NCI-H2196 (cell line): ENCODE results near the gene KIF7.

Source experiments
- DNase-seq: peaks from one replicate; lab custom pipeline; 2025; ENCODE audit not compliant: unreplicated experiment; lab: John Stamatoyannopoulos, UW

KIF7 gene

DNA sequence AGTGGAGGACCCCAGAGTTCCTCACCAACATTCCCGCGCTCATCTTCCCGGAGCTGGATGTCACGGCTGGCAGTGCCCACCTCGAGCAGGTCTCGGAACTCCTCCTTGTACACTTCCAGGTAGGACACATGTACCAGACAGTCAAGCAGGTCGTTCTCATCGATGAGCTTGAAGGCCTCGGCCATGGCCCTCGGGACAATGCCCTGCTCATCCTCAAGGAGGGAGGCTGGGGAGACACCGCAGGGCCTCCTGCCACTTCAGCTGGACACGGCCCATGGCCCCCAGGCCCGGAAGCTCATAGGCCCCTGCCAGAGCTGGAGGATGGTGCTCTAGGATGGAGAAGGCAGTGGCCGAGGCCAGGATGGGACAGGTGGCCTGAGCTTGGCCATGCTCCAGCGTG is 5.6 kb downstream of the KIF7 start:
- DNase-seq, result no peak

DNA sequence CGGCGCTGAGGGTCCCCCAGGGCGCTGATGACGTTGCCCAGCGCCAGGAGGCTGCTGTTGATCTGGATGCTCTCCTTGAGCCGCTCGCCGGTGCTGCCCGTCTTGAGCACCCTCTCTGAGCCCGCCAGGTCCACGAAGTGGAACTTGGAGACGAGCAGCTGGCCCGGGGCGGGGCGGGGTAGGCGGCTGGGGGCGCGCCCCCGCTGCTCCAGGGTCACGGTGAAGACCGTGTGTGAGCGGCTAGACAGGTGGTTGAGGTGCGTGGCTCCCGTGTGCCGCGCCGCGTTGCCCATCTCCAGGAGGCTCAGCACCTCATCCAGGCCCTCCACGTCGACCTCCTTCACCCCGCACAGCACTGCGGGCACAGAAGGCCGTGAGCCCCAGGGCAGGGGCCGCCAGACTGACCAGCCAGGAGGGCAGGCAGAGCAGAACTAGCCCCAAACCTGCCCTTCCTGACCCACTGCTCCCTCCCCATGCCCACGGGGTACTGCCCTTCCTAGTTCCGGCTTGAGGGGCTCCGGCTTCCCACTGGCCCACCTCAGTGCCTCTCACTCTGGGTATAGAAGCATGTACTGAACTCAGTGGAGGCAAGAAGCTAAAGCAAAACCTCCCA is 6.1 kb downstream of the KIF7 start:
- no peak for DNase-seq

- DNase-seq, result no peak
Measured at GRCh38 chr15:89648106-89649012, 6.9 kb downstream of the KIF7 start.

GRCh38 chr15:89647191-89647851 is 7.9 kb downstream of the KIF7 start:
- no peak for DNase-seq

- no peak for DNase-seq
Measured at GRCh38 chr15:89646416-89647141, 8.7 kb downstream of the KIF7 start.

GRCh38 chr15:89645680-89646079 is 9.6 kb downstream of the KIF7 start:
- no peak for DNase-seq

GRCh38 chr15:89642106-89642505 is 13.2 kb downstream of the KIF7 start:
- no peak for DNase-seq

DNA sequence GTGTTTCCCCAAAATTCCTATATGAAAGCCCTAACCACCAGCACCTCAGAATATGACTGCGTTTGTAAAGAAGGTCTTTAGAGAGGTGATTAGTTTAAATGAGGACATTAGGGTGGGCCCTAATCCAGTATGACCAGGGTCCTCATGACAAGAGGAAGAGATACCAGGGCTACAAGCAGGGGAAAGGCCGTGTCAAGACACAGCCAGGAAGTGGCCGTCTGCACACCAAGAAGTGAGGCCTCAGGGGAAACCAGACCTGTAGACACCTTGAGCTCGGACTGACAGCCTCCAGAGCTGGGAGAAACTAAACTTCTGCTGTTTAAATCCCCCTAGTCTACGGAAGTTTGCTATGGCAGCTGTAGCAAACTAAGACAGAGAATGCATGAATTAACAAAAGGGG is 14.2 kb downstream of the KIF7 start:
- DNase-seq, result no peak

DNA sequence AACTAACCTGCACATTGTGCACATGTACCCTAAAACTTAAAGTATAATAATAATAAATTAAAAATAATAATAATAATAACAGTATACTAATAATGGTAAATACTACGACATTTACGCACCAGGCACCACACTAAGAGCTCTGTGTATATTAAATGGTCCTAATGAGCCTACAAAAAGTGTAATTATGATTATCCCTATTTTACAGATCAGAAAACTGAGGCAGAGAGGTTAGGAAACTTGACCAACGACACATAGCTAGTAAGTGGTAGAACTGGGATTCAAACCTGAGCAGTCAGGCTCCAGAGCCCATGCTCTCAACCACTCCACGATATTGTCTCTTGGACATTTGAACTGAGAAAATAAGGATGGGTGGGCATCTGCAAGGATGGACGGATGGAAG is 15.0 kb downstream of the KIF7 start:
- DNase-seq, result no peak

- no peak for DNase-seq
Measured at GRCh38 chr15:89633585-89633984, 21.7 kb downstream of the KIF7 start.

GRCh38 chr15:89632563-89633430 is 22.5 kb downstream of the KIF7 start:
- no peak for DNase-seq

GRCh38 chr15:89631902-89632264 is 23.4 kb downstream of the KIF7 start:
- DNase-seq, result no peak

DNA sequence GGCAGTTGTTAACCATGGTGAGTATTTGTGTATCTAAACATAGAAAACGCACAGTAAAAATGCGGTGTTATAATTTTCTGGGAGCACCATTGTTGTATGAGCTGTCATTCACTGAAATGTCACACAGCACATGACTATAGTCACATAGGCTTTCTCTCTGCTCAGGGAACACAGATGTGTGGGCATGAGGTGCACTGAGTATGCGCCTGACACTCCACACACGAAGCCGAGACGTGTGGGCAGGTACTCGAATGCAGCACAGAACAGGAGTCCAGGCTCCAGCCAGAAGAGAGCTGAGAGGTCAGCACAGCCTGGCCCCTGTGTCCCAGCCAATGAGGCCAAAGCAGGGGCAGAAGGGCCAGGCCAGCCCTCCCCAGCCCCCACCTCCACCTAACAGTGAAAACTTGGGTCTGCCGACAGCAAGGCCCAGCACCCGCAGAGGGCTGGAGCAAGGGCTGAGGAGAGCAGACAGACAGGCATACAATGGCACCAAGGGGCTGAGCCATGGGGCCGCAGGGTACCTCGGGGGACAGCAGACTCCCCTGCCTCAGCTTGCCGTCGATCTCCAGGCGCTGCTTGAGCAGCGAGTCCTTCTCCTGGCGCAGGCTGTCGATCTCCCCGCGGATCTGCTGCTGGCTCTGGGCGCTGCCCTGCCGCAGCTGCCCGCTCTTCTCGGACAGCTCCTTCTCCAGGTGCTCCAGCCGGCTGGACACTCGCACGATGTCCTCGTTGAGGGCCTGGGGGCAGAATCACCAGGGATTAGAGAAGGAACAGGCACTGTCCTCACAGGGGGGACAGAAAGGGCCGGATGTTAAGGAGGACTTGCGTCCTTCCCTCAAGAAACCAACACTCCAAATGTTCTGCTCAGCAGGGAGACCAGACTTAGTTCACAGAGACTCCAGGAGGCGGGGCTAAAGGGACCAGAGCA is 24.0 kb downstream of the KIF7 start:
- no peak for DNase-seq

GRCh38 chr15:89630260-89630659 is 25.0 kb downstream of the KIF7 start:
- no peak for DNase-seq

DNA sequence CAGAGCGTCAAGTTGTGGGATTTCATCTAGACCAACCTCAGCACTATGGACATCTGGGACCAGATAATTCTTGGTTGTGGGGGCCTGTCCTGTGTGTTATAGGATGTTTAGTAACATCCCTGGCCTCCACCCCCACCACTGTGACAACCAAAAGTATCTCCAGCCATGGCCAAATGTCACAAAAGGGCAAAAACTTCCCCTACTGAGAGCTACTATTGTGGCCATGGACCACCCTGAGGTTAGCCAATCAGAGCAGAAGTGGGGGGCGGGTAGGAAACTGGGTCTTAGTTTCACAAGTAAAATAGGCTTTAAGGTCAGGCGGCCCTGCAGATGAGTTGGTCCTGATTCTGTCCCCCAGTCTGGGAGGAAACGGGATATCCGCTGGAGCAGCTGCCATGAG is 25.4 kb downstream of the KIF7 start:
- no peak for DNase-seq

DNA sequence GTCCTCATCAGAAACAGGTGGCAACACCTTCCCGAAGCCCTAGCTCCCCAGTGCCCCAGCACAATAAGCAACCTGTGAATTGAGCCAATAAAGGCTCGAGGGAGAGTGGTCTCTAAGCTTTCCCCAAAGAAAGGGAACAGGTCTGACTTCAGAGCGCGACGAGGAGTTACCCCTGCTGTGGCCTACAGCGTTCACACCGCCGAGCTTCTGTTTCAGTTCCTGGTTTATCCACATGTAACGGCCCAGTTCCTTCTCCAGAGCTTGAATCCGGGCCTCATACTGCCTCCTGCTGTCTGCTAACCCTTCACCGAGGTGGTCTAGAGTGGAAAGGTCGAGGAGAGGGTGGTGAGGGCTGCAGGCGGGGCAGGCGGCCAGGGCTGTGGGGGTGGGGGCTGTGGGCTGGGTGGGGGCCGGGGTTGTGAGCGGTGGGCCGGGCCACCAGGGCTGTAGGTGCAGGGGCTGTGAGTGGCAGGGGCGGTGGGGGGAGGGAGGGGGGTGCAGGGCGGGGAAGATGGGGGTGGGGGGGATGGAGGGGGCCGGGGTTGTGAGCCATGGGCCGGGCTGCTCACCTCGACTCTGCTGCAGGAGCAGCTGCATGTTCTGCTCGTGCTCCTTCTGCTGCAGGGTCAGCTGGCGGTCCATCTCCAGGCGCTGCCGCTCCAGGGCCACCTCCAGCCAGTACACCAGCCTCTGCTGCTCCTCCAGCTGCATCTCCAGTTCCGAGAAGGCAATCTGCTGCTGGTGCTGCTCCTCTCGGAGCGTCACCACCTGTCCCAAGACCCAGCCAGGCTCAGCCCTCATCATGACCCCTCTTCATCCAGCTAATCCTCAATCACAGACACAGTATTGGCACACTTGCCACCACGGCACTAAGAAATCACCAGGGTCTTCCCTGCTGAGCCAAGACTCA is 26.2 kb downstream of the KIF7 start:
- DNase-seq, result no peak

DNA sequence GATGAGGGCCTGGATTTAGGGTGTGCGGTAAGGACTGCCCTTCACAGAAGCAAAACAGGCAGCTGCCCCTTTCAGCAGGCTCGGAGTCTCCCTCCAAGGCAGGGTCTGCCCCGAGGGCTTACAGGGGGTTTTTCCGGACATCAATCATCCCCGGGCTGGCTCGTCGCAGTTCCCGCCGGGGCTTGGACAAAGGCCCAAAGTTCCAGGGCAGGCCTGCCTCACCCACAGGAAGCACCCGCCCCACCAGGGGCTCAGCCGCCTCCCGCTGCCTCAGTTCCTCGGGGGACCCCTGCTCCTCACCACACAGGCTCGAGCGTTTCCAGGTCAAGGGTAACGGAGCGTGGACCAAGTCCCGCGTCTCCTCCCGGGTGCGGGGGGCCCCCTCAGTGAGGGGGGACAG is 27.0 kb downstream of the KIF7 start:
- no peak for DNase-seq

GRCh38 chr15:89627256-89627970 is 27.9 kb downstream of the KIF7 start:
- DNase-seq, result no peak
